ENCODE measurements around the gene TFB1M.
"Not testable (repeated sequence)": the region's sequence is repeated elsewhere in the genome, so short reads cannot be mapped to it uniquely, and the experiment has no call there.

TFB1M gene

DNA sequence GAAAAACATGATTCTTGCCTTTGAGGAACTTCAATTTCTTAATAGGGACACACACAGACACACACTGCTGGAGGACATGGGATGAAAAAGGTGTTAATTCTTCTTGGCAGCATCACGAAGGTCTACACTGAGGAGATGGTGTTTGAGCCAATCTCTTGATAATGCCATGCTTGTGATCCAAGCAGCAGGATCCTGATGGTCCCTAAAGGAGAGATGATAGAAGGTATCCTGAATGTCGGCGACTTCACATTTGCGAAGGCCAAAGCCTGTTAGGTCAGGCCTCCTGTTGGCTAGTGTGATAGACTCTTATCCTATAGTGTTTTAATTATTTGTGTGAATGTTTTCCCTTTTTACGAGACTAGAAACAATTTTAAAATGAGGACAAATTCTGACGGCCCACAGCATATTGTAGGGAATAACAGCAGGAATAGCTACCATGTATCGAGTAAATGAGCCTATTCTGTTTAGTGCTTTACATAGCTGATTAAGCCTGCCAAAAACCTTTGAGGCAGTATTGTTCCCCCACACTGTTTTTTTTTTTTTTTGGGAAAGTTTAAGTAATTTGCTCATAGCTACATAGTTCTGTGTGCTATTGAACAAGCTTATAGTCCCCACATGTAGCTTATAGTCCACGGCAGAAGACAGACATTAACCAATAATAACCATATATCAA, 15.3 kb upstream of the TFB1M start:
- DNase-seq, result no peak

DNA sequence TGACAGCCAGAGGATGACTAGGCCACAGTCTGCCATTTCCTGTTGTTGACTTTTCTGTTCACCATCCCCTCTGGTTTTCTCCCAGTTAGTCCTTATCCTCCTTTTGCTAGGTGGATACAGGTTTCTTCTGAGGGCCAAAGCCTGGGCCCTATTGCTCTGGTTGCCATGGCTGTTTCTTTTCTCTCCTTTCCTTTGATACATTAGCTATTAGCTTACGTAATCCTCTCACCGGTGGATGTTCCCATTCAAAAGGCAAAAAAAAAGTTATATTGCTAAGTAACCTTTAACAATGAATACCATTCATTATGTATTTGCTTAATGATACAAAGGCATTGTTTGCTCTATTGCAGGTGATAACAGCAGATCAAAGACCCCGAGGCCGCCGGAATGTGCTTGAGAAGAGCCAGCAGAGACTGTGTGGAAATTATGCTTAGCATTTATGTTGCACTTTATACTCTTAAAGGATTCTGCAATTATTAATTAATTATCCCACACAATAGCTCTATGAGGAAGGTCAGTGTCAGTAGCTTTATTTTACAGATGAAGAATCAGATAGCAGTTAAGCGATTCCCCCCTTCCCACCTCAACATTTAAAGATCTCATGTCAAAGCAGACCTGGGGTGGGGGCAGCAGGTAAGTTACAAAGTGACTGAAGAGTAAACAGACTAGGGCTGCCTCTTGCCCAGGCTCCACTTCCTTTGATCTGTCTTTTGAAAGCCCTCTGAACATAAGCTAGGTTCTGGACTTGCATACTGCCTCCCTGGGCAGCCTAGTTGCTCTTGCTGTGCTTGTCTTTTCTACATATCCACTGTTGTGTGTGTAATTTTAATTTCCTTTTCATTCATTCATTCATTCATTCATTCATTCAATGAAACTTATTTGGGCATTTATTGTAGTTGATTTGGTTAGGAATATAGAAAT, 14.5 kb upstream of the TFB1M start:
- DNase-seq, result no peak

DNA sequence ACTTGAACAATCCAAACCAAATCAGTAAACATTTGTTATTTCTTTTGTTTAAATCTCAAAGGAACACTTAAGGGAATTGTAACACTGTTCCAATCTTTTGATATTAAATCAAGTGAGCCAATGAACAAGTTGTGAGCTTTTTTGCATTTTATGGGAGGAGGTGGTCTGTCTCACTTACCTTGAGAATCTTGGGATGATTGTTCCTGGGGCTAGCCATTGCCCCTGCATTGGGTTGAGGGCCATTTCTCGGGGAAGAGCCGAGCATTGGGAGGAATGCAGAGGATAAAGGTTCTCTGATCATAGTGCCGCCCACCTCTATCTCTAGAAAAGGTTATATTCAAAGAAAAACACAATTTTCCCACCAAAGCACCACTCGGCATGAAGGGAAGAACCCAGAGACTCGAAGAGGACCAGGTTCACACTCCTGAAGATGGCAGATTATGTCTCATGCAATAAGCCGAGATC, 13.8 kb upstream of the TFB1M start:
- DNase-seq, result no peak

DNA sequence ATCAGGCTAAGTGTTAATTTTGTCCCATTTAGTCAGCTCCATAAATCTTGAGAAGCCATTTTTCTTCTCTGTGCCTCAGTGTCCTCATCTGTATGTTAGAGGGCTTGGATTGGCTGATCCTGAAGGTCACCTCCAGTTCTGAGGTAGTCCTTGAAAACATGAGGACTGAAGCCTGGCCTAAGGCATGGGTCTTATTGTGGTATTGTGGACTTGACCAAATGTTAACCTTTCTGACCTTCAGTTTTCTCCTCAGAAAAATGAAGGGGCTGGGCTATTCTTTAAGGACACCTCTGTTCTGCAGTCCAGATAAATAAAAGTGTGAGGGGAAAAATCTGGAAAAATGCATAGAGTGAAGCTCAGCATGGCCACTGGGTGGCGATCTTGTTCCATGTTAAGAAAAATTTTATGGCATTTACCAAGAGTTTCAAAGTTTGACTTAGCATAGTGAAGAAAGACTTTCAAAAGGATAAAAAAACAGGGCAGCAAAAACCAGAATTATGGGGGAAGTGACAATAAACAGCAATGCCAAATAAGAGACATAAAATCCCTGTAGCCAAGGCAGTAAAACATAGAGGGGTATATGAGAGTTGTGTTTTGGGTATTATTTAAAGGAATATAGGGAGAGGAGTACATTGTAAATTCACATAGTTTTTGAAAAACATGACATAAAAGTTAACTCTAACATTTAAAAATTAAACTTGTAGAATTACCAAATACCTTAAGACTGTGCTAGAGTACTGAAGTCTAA, 13.2 kb upstream of the TFB1M start:
- peak; percentile 61 for DNase-seq

DNA sequence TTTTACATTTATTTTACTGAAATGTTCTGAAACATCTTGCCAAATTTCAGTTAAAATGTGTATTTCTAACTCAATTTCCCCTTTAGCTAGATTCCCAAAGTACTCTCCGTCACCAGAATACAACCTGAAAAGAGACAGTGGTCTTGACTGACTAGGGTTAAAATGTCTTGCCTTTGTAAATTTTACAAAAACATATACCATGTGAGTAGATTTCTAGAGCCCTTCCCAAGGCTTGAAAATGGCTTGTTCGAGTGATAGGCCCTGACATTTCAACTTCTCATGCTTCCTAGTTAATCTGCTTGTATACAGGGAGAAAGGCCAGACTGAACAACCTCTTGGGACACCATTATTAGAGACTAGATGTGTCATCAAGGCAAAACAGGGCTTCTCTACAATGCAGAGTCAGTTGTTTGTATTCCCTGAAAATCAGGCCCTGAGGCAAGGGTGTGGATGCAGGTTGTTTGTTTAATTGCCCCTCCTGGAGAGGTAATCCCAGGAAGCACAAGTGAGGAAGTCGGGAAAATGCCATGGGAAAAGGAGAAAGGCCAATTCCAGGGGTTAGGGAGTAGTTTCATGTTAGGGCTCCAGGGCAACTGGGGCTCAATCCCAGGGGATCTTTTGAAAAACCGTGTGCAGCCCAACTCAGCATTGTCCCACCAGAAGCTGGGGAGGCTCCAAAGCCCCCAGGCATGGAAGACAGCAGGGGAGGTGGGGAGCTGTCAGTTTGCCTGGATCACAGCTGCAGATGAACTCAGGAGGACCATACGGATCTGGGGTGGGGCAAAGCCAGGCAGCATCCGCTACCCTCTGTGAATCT, 11.6 kb upstream of the TFB1M start:
- no peak for DNase-seq

DNA sequence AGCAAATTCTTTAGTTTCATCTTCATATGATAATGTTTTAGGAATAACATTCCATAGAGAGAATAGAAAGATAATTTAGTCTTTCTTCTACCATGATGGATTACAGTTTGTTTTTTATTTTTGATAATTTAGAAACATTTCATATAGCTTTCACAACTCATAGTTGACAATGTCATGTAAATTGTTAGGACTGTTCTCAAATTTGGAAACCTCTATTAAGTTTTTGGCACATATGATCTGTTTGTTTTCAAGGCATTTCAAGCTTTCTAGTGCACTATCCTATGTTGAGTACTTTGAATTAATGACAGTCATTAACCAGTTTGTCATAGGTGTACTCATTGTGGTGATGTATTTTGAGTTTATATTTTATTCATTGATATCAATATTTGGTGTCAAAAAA, 10.7 kb upstream of the TFB1M start:
- DNase-seq, result no peak

DNA sequence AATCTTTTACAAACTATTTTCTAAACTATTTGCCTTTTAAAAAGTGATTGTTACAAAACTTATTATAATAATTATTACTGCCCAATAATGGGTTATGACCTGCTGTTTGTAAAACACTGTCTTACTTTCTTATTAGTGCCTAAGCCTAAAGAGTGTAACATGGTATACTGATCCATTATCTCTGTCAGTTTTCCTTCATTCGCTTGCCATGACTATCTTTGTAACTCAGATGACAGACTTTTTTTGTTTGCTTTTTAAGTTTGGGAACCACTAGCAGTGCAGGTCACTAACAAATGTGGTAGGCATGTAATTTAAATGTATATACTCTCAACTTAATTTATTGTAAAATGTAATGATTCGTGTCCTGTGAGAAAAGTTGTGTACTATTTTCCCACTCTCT, 9.9 kb upstream of the TFB1M start:
- no peak for DNase-seq

DNA sequence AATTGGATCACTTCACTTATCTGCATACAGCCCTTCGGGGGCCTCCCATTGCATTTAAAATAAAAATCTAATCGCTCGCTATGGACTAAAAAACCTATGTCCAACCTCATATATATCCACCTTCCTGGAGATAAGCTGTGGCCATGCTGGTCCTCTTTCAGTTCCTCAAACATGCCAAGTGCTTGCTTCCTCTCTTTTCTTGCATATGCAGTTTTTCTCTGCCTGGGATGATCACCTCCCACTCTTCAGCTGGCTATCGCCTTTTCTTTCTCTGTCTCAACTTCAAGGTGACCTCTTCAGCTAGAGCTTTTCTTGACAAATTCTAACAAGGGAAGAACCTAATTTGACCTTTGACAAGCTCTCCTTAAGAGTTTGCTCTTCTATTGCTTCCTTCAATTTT, 5.6 kb upstream of the TFB1M start:
- no peak for DNase-seq

DNA sequence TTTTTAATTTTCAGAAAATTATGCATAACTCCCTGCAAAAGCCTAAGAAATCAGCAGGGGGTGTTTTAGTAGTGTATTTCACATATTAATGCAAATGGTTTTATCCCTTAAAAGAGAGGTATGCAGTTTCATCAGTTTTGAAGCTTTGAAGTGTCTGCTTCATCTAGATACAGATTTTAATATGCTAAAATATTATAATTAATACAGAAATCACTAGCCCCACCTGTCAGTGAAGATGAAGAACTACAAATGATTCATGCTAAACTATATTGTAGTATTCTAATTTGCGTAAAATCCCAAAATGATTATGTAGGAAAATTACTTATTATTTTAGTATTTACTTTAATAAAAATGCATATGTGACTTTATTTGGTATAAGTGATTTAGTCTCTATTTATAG, 2.9 kb upstream of the TFB1M start:
- DNase-seq, result no peak

DNA sequence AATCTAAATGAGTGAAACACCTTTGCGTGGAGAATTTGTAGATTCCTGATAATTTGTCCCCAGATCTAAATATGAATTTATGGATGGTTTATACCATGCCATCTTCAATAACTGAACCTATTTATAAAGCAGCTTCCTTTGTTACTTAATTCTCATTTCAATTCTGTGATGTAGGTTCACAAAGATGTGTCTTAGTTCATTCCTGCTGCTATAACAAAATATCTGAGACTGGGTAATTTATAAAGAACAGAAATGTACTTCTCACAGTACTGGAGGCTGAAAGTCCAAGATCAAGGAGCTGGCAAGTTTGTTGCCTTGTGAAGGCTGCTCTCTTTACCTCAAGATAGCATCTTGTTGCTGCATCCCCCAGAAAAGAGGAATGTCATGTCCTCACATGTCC, 2.1 kb upstream of the TFB1M start:
- no peak for DNase-seq

DNA sequence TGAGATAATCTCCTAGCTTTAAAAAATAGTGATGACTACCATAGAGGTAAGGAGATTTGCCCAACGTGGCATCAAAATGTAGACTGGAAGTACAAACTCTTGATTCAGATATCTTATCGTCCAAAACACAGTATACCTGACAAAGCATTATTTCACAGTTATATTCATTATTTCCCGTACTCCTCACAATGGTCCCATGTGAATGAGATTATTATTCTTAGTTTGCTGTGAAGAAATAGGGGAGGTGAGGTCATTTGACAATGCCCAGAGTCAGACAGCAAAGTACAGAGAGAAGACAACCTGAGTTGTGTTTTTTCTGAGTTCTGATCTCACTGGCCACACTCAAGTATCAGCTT, 1.2 kb upstream of the TFB1M start:
- DNase-seq, result peak; percentile 9

DNA sequence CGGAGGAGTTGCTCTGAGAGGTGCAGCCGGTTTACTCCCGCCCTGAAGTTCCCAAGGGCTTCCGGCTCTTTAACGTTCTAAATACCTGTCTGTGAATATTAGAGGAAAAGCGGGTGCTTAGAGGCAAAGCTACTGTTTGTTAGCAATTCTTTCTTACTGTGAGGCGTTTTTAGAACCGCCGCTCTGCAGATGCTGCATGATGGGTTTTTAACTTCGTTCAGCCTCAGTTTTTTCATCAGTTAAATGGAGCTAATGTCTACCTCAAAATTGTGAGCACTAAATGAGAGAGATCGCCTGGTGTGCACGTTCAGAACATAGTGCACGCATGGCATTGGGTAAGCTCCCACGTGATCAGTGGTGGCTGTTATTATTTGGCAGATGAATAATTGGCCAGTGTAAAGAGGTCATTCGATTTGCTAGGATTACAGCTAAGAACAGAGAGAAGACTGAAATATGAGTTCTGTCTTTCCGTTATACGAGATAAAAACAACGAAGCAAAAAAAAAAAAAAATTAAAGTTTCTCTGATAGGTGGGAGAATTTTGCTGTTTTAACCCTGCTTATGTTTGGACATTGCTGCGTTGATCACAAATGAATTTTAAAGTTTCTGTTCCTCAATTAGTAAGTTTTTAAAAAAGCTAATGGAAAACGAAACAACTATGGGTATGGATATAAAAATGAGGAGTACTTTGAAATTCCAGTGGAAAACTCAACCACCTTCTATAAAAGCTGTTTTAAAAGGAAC, 660 bp upstream of the TFB1M start:
- peak; percentile 89 for DNase-seq

DNA sequence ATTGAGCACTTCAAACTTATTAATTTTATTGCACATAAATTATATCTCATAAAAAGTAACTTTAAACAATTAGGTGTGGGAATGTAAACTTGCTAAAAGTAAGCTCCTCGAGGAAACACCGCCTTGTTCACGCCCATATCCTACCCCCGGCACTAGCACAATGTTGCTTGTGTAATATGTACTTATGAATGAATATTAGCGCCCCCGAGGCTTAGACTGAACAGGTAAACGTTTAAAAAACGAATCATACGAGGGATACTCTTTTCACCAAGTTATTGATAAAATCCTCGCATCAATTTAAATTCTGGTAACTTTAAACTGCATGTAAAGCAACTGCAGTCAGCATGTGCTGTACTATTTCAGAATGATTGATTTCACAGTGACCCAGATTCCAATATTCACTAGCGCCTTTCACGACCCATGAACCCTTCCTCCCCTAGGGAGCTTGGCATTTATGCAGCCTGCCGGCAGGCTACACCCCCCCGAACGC, 637 bp downstream of the TFB1M start:
- DNase-seq, result peak; percentile 11

DNA sequence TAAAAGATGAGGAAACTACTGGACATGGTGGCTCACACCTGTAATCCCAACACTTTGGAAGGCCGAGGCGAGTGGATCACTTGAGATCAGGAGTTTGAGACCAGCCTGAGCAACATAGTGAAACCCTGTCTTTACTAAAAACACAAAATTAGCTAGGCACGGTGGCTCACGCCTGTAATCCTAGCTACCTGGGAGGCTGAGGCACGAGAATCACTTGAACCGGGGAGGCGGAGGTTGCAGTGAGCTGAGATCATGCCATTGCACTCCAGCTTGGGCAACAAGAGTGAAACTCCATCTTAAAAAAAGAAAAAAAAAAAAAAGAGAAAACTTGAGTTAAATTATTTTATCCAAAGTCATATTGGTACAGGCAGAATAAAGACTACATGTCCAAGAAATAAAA, 1.3 kb downstream of the TFB1M start:
- not testable (repeated sequence) for DNase-seq

DNA sequence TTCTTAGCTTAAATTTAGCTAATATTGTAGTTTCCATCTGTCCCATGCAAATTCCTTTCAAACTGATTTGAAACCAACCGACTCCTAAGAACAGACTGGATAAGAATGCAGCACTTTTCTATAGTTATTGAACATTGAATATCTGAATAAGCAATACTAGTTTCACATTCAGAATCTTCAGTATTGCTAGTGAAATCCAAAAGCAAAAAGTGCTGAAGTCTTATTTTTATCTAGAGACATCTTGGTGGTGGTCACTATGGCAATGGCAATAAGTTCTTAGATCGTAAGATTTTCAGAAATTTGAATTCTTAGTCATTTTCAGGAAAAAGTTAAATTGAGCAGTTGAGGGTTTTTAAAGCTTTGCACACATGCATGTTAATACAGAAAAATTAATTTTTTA, 2.7 kb downstream of the TFB1M start:
- no peak for DNase-seq

DNA sequence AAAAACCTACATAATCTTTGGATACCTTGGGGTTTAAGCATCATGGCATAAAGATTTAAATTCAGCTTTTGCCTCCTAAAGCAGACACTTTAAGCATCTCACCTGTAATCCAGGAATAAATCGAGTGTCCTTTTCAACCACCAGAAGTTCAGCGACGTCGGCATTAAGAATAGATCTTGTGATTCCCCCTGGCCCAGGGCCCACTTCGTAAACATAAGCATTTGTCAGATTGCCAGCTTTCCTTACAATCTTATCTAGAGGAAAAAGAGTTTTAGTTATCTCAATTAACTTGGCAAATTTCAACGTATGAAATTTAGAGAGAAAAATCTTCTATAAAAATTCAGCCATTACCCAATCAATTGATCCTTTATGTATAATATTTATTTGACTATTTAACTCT, 3.2 kb downstream of the TFB1M start:
- no peak for DNase-seq

DNA sequence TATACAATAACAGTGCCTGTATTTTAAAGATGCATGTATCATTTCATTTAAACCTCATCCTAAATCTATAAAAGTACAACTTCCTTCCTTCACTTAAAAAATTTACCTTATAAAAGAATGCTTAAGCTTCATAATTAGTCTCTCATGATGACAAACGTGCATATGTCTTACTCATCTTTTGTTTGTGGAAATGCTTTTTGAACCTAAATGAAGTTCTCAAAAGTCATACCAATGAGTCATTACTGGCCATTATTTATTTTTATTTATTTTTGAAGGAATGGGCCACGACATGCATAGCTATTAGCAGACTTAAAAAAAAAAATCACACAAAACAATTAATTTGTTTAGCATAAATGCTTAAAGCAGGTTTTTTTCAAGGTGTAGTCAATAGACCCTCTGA, 3.7 kb downstream of the TFB1M start:
- peak; percentile 58 for DNase-seq

DNA sequence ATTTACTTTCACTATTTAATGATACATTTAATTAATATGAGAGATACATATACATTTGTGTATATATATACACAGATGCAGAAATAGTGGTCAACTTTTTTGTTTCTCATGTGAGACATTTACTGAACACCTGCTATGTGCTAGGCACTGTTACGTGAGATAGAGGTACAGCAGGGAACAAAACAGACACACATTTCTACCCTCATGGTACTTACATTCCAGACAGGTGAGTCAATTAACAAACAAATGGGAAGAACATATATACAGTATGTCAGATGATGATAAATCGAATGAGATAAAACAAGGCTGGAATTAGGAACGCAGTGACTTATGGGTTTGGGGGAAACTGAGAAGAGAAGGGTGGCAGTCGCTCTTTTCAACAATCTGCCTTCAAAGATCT, 5.1 kb downstream of the TFB1M start:
- peak; percentile 19 for DNase-seq

DNA sequence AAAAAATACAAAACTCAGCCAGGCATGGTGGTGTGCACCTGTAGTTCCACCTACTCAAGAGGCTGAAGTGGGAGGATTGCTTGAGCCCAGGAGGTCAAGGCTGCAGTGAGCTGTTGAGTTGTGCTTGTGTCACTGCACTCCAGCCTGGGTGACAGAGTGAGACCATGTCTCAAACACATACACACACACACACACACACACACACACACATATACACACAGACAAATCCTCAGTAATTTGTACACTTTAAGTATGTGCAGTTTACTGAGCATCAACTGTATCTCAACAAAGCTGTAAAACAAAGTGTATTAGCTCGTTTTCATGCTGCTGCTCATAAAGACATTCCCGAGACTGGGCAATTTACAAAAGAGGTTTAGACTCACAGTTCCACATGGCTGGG, 7.3 kb downstream of the TFB1M start:
- DNase-seq, result no peak

DNA sequence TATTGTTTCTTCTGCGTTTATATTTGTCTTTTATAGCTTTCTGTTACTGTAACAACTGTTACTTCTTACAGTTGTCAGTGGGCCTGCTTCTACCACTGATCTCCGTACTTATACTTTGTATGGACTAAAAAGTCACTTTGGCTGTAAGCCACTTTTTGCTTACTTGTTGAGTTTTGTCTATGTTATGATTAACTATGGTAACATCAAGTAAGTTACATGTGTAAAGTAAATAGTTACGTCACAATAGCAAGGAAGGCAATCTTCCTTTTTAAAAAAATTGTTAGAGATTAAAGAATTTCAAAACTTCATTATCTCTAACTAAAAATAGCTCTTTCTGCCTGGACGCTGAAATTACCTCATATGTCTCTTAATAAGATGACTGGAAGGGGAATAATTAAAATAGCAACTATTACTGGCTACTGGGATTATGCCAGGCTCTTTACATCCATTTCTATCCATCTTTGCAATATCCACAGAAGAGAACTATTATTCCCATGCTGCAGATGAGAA, 10.9 kb downstream of the TFB1M start:
- DNase-seq, result no peak

DNA sequence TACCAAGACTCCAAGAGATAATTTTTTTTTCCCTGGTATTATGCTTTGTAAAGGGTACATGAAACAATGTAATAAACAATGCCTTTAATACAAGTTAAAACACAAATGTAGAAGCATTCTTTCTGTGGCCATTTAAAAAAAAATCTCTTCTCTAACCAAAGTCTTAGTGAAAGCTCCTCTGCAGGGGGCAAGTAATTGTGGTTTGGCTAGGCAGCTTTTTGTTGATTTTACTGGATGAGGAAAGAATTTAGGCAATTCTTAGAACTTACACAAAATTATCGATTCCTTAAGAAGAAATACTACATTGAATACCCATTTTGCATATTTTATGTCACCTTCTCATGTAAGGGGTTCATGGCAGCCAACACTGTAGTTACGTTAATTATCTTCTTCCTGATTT, 12.4 kb downstream of the TFB1M start:
- DNase-seq, result peak; percentile 22

DNA sequence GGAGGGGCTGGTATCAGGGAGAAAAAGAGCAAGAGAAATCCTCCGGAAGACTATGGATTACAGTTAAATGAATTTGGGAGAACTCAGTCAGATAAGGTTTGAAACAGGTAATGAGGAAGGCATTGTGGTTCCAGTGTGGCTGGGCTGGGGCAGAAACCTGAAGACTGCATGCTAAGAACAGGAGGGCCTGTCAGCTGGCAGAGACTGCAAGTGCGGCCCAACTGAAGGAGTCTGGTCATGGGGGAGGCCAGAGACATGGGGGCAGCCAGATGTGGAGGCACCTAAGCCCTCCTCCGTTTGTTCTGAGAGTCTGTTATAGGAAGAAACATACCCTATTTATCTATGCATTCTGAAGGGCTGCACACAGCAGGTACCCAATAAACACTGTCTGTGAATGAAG, 16.6 kb downstream of the TFB1M start:
- no peak for DNase-seq

All from EL (cell line).